ENCODE measurements around the gene ARPP21.

GRCh38 chr3:35633332-35634124, 5.8 kb upstream of the ARPP21 start:
- TF ChIP-seq EP300 (conservative IDR thresholded peaks at IDR 0.05; ENCODE audit: poor library complexity, severe bottlenecking) (no peak), POLR2AphosphoS5 (IDR thresholded peaks at IDR 0.05) (no peak), MXI1 (conservative IDR thresholded peaks at IDR 0.05; ENCODE audit: poor library complexity, severe bottlenecking) (no peak), RAD21 (conservative IDR thresholded peaks at IDR 0.05) (no peak), REST (IDR thresholded peaks at IDR 0.05; ENCODE audit: borderline replicate concordance) (no peak), EZH2 (IDR thresholded peaks at IDR 0.05; ENCODE audit: borderline replicate concordance, insufficient read depth, low read length, poor library complexity, severe bottlenecking) (no peak)
- TF ChIP-seq, protein P1, sequence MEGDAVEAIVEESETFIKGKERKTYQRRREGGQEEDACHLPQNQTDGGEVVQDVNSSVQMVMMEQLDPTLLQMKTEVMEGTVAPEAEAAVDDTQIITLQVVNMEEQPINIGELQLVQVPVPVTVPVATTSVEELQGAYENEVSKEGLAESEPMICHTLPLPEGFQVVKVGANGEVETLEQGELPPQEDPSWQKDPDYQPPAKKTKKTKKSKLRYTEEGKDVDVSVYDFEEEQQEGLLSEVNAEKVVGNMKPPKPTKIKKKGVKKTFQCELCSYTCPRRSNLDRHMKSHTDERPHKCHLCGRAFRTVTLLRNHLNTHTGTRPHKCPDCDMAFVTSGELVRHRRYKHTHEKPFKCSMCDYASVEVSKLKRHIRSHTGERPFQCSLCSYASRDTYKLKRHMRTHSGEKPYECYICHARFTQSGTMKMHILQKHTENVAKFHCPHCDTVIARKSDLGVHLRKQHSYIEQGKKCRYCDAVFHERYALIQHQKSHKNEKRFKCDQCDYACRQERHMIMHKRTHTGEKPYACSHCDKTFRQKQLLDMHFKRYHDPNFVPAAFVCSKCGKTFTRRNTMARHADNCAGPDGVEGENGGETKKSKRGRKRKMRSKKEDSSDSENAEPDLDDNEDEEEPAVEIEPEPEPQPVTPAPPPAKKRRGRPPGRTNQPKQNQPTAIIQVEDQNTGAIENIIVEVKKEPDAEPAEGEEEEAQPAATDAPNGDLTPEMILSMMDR (IDR thresholded peaks at IDR 0.05; ENCODE audit: poor library complexity, severe bottlenecking): no peak

All from neural cell (in vitro differentiated cells).